Measurements from ENCODE around the gene UBE2I.
"Not testable (repeated sequence)": the region's sequence is repeated elsewhere in the genome, so short reads cannot be mapped to it uniquely, and the experiment has no call there.

The UBE2I gene

DNA sequence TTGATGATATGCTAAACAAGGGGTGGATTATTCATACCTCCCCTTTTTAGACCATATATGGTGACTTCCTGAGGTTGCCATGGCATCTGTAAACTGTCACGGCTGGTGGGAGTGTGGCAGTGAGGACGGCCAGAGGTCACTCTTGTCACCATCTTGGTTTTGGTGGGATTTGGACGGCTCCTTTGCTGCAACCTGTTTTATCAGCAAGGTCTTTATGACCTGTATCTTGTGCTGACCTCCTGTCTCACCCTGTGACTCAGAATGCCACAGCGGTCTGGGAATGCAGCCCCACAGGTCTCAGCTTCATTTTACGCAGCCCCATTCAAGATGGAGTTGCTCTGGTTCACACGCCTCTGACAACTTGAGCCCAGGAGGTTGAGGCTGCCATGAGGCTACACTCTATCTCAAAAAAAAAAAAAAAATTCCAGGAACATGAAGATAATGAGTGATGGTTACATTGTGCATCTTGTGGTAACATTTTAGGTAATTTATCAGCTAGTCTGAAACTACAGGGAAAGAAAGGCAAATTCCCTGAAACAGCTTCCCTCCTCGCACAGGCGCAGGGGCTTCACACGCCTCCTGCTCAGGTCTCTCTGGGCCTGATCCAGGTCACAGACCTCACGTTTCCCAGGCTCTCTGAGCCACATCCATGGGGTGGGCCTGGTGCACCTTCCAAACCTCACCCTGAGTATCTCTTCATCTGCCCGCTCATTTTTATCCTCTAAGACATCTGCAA lies 15.3 kb upstream of the UBE2I start:
- no peak for DNase-seq

GRCh38 chr16:1295465-1295864 lies 14.0 kb upstream of the UBE2I start:
- DNase-seq: no peak

- DNase-seq: not testable (repeated sequence)
Observed at GRCh38 chr16:1296688-1297017, 12.8 kb upstream of the UBE2I start.

GRCh38 chr16:1297018-1297696 lies 12.3 kb upstream of the UBE2I start:
- DNase-seq: no peak

- no peak for DNase-seq
Observed at GRCh38 chr16:1298406-1298805, 11.0 kb upstream of the UBE2I start.

GRCh38 chr16:1299012-1299867 lies 10.2 kb upstream of the UBE2I start:
- DNase-seq: no peak

GRCh38 chr16:1299868-1300203 lies 9.6 kb upstream of the UBE2I start:
- no peak for DNase-seq

DNA sequence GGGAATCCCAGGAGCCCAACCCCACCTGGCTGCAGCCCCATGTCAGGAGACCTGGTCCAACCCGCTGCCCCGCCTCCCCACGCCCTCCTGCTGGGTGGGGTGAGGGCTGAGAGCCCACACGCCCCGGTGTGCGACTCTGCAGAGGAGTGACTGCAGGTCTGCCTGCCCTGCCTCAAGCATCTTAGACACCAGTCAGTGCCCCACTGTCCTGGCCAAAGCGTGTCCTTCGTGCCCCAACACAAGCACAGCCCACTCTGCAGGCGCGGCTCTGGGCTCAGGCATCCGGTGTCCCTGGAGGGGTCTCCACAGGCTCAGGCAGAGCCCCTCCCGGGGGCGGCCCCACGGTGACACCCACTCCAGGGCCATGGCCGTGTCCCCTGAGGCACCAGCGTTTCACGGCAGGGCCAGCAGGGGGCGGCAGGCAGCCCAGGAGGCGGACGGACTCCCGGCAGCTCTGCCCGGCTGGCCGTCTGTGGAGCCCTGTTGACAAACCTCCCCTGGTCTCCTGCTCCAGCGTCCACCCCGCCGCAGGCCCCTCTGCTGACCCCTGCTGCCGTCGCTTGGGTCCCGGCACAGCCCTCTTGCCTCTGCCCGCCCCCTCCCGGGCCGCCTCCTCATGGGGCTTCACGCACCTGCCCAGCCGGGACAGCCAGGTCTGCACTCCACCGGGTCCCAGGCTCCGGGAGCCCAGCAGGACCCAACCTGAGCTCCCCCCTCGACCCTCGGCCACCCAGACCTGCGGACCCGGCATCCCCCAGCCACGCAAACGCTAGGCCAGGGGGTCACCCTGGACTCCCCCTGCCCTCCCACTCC lies 8.6 kb upstream of the UBE2I start:
- peak; percentile 56 for DNase-seq

DNA sequence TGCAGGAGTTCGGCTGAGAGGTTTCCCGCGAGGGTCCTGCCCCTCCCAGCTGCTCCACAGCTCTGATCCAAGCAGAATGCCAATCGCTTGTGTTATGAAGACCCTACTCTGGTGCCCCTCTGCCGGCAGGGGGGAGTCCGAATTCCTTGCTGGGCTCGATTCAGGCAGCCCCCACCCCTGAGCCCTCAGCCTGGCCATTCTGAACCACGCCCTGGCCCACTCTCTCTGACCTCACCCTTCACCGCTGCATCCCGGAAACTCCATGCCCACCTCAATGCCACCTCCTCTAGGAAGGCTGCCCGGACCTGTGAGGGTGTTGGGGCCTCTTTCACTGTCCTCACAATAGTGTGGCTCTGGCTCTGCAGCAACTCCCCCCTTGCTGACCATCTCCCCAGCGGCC lies 7.9 kb upstream of the UBE2I start:
- DNase-seq: no peak

GRCh38 chr16:1305823-1306222 lies 3.6 kb upstream of the UBE2I start:
- DNase-seq: no peak

DNA sequence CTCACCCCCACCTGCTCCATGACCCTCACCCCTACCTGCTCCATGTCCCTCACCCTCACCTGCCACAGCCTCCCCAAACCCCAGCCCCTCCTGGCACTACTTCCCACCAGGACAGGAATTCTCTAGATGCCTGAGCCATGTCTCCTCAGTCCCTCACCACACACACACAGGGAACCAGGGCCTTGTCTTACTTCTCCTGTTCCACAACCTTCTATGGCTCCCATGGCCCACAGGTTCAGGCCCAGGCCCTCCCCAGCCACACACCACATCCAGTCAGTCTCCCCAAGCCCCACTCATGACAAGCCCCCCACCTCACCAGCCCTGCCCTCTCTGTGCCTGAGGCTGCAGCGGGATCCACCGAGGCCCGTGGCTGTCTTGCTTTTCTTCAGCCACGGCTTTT lies 3.1 kb upstream of the UBE2I start:
- no peak for DNase-seq

GRCh38 chr16:1308036-1308976 lies 1.1 kb upstream of the UBE2I start:
- no peak for DNase-seq

GRCh38 chr16:1309888-1310831 lies 724 bp downstream of the UBE2I start:
- DNase-seq: no peak

GRCh38 chr16:1310832-1311200 lies 1.4 kb downstream of the UBE2I start:
- no peak for DNase-seq

DNA sequence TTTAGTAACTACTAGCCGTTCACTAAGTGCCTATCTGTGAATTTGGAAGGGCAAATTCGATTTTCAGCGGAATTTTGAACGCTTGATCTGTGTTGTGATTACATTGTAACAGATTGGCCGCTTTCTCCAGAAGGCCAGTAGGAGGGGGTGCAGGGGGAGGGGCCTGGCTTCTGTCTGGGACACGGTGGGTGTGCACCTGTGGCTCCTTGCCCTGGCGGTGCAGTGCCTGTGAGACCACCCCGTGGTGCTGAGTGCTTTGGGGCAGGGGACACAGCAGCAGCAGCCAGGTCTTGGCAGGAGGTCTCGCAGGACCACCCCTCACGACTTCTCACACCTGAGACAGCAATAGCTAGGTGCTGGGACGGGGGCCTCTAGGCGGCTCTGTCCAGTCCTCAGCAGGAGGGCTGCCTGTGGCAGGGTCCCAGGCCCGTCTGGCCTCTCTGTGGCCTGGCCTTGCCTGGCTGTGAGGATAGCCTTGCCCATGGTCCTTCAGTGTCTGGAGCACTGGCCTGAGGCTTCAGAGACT lies 1.8 kb downstream of the UBE2I start:
- no peak for DNase-seq

GRCh38 chr16:1311738-1312466 lies 2.5 kb downstream of the UBE2I start:
- no peak for DNase-seq

GRCh38 chr16:1312467-1312816 lies 3.0 kb downstream of the UBE2I start:
- no peak for DNase-seq

DNA sequence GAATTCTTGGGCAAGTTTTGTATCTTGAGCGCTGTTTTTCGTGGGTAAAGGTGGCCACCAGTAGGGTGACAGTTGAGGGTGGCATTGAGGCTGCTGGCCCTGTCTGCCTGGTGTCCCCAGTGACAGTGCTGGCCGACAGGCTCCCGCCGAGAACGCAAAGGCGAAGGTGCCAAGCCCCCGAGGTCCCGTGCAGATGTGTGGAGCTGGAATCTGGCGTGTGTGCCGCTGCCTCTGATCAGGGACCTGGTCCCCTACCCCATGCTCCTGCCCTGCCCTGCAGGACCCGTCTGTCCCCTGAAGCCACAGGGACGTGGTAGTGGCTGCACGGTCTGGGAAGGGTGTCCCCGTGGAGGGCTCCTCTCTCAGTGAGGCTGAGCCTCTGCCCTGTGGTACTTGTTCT lies 3.5 kb downstream of the UBE2I start:
- no peak for DNase-seq

DNA sequence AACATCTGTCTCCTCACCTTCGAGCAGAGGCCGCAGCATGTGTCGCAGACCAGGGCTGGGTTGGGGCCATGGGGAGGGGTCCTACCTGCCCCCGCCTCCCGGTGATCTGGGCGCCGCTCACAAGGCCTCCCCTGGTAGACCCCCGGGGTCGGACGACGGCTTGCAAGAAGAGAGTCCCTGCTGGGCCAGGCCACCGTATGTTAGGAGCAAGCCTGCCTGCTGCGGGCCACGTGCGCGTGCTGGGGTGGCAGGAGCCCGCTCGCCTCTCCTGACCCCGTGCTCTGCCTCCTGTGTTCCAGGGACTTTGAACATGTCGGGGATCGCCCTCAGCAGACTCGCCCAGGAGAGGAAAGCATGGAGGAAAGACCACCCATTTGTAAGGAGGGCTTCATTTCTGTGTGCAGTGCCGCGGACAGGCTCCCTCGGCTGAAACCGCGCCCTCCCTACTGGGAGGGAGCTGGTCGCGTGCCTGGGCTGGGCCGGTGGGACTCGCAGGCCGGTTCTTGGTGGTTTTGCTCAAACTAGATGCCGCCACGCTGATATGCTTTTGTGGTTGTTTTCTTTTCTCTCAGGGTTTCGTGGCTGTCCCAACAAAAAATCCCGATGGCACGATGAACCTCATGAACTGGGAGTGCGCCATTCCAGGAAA lies 4.4 kb downstream of the UBE2I start:
- DNase-seq: no peak
